ENCODE results near the gene ECM2. TPM values are rescaled to one million over a fixed set of nuclear protein-coding genes. Genes with fewer than 3 reads are reported as not detected.

The ECM2 gene
- total RNA-seq, 3 donors from 2014 or later, result 13.8 to 92.2 (median 25.5) TPM

- Histone ChIP-seq H3K27ac (no peak overlapping the region), H3K4me3 (no peak overlapping the region), H3K9me3 (no peaks in the 10 kb centered on the region), H3K36me3 (no peaks in the 10 kb centered on the region), H3K27me3 (no peaks in the 10 kb centered on the region), H3K4me1 (no peaks in the 10 kb centered on the region)
- TF ChIP-seq POLR2AphosphoS5 (IDR thresholded peaks at IDR 0.05) (no peak), CTCF (IDR thresholded peaks at IDR 0.05) (no peak), POLR2A (IDR thresholded peaks at IDR 0.05) (no peak)
- no peak for DNase-seq (ENCODE audit: low spot score in 2 of 2)
- intact Hi-C loops (cut with DNase I; ENCODE audit: low total_unique reads), result no loop called here
These were observed 12.5 kb downstream of the ECM2 start for GRCh38 chr9:92522983-92523970.

- intact Hi-C loops (cut with DNase I; ENCODE audit: low total_unique reads), result no loop called here
- Histone ChIP-seq H3K27ac (no peak overlapping the region), H3K4me1 (no peaks in the 10 kb centered on the region), H3K4me3 (no peak overlapping the region), H3K9me3 (no peaks in the 10 kb centered on the region), H3K36me3 (no peaks in the 10 kb centered on the region), H3K27me3 (no peaks in the 10 kb centered on the region)
- TF ChIP-seq POLR2AphosphoS5 (IDR thresholded peaks at IDR 0.05) (no peak), POLR2A (IDR thresholded peaks at IDR 0.05) (no peak), CTCF (IDR thresholded peaks at IDR 0.05) (no peak)
- DNase-seq (ENCODE audit: low spot score in 2 of 2), result no peak
These were observed 15.0 kb downstream of the ECM2 start for GRCh38 chr9:92520837-92521236.

GRCh38 chr9:92518199-92518598, 17.6 kb downstream of the ECM2 start:
- intact Hi-C loops (cut with DNase I; ENCODE audit: low total_unique reads), result no loop called here
- Histone ChIP-seq H3K9me3 (no peaks in the 10 kb centered on the region), H3K27me3 (no peaks in the 10 kb centered on the region), H3K4me1 (no peaks in the 10 kb centered on the region), H3K27ac (no peak overlapping the region), H3K4me3 (no peak overlapping the region), H3K36me3 (no peaks in the 10 kb centered on the region)
- no peak for TF ChIP-seq POLR2A (IDR thresholded peaks at IDR 0.05)
- no peak for TF ChIP-seq CTCF (IDR thresholded peaks at IDR 0.05)
- TF ChIP-seq POLR2AphosphoS5 (IDR thresholded peaks at IDR 0.05), result no peak
- DNase-seq (ENCODE audit: low spot score in 2 of 2), result no peak

- Histone ChIP-seq H3K9me3 (no peaks in the 10 kb centered on the region), H3K36me3 (no peaks in the 10 kb centered on the region), H3K27ac (no peak overlapping the region), H3K4me3 (no peak overlapping the region), H3K4me1 (no peaks in the 10 kb centered on the region), H3K27me3 (no peaks in the 10 kb centered on the region)
- intact Hi-C loops (cut with DNase I; ENCODE audit: low total_unique reads), result no loop called here
- TF ChIP-seq POLR2AphosphoS5 (IDR thresholded peaks at IDR 0.05), result no peak
- no peak for TF ChIP-seq CTCF (IDR thresholded peaks at IDR 0.05)
- TF ChIP-seq POLR2A (IDR thresholded peaks at IDR 0.05), result no peak
- DNase-seq (ENCODE audit: low spot score in 2 of 2), result no peak
These were observed 18.7 kb downstream of the ECM2 start for GRCh38 chr9:92517046-92517445.

- Histone ChIP-seq H3K9me3 (no peaks in the 10 kb centered on the region), H3K27ac (no peak overlapping the region), H3K4me1 (no peaks in the 10 kb centered on the region), H3K4me3 (no peak overlapping the region), H3K27me3 (no peaks in the 10 kb centered on the region), H3K36me3 (no peaks in the 10 kb centered on the region)
- TF ChIP-seq CTCF (IDR thresholded peaks at IDR 0.05), result no peak
- TF ChIP-seq POLR2A (IDR thresholded peaks at IDR 0.05), result no peak
- no peak for TF ChIP-seq POLR2AphosphoS5 (IDR thresholded peaks at IDR 0.05)
- intact Hi-C loops (cut with DNase I; ENCODE audit: low total_unique reads), result no loop called here
- DNase-seq (ENCODE audit: low spot score in 2 of 2), result no peak
These were observed 19.3 kb downstream of the ECM2 start for GRCh38 chr9:92516521-92516920.
